GM19328 (cell line): ENCODE results near the gene RAB33B.
"Not testable (repeated sequence)": the region's sequence is repeated elsewhere in the genome, so short reads cannot be mapped to it uniquely, and the experiment has no call there.

Source experiments
- ATAC-seq: cut with Tn5 transposase; IDR thresholded peaks from one replicate; pipeline ENCODE4 v1.9.1; 2021; ENCODE audit warnings: mild to moderate bottlenecking, moderate library complexity; ENCODE audit not compliant: unreplicated experiment

RAB33B gene

GRCh38 chr4:139461022-139461628 is 7.2 kb downstream of the RAB33B start:
- no peak for ATAC-seq

DNA sequence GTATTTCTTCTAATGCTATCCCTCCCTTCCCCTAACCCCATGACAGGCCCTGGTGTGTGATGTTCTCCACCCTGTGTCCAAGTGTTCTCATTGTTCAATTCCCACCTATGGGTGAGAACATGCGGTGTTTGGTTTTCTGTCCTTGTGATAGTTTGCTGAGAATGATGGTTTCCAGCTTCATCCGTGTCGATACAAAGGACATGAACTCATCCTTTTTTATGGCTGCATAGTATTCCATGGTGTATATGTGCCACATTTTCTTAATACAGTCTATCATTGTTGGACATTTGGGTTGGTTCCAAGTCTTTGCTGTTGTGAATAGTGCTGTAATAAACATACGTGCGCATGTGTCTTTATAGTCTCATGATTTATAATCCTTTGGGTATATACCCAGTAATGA is 10.6 kb downstream of the RAB33B start:
- ATAC-seq: not testable (repeated sequence)

GRCh38 chr4:139465922-139466321 is 12.0 kb downstream of the RAB33B start:
- no peak for ATAC-seq

GRCh38 chr4:139468756-139469155 is 14.8 kb downstream of the RAB33B start:
- not testable (repeated sequence) for ATAC-seq

DNA sequence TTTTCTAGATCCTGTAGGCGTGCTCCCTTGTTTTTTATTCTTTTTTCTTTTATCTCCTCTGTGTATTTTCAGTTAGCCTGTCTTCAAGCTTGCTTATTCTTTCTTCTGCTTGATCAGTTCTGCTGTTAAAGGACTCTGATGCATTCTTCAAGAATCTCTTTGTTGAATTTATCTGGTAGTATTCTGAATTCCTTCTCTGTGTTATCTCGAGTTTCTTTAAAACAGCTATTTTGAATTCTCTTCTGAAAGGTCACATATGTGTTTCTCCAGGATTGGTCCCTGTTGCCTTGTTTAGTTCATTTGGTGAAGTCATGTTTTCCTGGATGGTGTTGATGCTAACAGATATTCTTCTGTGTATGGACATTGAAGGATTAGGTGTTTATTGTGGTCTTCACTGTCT is 15.3 kb downstream of the RAB33B start:
- ATAC-seq: no peak

GRCh38 chr4:139469869-139470268 is 15.9 kb downstream of the RAB33B start:
- no peak for ATAC-seq

DNA sequence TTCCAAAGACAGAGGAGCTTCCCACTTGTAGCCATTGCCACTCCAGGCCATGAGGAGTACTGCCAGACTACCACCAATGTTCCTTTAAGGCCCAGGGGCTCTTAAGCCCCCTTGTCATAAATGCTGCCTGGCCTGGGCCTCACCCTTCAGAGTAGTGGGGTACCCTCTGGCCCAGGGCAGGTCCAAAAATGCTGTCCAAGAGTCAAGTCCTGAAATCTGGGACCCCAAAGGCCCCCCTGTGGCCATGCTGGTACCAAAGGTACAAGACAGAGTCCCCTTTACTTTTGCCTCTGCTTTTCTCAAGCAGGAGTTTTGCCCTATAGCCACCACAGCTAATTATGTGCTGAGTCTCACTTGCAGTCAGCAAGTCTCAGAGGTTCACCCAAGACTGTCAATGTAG is 16.4 kb downstream of the RAB33B start:
- ATAC-seq: no peak

DNA sequence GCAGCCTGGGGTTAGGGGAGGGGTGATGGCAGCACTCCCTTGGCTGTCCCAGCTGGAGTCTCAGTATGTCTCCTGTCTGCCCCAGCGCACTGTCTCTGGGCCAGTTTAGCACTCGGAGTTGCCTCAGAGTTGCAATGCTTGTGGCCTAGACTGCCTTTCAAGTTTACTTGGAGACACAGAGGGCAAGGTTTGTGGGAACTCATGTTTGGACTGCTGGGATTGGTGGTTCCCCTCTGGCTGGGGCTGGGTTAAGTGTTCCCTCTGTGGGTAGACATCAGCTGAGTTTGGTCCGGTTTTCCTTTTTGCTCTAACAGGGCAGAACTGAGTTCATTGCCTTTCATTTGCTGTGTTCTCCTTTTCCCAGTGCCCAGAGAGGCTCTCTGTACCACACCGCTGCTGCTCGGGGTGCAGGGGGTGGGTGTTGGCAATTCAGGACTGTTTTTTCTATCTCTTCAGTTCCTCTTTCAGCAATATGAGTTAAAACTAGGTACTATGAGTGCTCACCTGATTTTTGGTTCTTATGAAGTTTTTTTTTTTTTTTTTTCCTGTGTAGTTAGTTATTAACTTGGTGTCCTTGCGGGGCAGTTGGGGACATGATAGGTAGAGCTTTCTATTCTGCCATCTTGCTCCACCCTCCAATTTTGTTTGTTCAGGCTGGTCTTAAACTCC is 17.2 kb downstream of the RAB33B start:
- no peak for ATAC-seq

DNA sequence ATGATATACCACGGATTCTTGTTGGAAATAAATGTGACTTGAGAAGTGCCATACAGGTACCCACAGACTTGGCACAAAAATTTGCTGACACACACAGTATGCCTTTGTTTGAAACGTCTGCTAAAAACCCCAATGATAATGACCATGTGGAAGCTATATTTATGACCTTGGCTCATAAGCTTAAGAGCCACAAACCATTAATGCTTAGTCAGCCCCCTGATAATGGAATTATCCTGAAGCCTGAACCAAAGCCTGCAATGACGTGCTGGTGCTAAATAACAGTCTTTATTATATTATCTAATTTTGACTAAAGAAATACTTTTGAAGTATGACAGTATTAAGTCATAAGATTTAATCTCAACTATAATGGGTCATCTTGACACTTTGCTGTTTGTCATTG is 18.9 kb downstream of the RAB33B start:
- no peak for ATAC-seq

DNA sequence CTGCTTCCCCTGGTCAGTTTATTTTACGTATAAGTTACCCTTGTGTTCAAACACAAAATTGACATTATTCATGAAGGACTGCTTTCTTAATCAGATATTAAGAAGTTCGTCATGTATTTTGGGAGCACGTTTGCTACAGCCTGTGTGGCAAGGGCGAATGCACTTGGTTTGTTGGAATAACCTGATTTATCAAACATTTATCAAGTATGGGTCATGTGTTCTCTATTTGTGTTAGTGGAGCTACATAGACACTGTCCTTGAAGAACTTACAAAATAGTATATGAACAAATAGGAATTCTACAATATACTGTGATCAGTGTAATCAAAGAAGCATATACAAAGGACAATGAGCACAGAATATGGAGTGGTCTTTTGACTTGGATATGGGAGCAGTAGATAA is 22.4 kb downstream of the RAB33B start:
- no peak for ATAC-seq

DNA sequence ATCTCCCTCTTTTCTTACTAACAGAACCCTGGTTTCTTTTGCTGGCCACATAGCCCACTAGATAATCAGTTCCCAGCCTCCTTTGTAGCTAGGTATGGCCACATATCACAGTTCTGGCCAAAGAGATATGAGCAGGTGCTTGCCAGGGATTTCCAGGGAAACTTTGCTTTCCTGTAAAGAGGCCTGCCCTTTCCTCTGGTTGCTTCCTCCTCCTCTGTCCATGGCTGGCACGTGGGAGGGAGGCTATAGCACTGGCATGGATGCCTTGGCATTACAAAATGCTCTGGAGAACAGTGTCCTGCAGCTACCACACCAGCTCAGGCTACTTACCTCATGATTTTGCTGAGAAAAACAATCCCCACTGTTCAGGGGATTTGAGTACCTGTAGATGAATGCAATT is 27.5 kb downstream of the RAB33B start:
- ATAC-seq: no peak

DNA sequence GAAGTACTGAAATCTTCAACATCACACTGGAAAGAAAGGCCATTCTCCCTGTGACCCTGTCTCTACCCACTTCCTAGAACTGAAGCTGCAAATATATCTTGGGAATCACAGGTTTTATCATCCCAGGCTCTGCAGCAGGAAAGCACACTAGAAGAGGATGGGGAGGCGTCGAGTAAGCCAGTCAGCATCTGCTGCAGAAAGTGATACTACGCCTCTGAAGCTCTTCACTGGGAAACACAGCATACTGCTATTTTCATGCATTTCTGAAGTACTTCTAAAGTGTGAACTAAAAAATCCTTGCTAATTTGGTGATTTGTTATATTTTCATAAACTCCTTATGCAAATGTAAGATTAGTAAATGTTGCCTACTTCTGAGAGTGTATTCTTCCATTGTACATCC is 29.1 kb downstream of the RAB33B start:
- ATAC-seq: no peak

DNA sequence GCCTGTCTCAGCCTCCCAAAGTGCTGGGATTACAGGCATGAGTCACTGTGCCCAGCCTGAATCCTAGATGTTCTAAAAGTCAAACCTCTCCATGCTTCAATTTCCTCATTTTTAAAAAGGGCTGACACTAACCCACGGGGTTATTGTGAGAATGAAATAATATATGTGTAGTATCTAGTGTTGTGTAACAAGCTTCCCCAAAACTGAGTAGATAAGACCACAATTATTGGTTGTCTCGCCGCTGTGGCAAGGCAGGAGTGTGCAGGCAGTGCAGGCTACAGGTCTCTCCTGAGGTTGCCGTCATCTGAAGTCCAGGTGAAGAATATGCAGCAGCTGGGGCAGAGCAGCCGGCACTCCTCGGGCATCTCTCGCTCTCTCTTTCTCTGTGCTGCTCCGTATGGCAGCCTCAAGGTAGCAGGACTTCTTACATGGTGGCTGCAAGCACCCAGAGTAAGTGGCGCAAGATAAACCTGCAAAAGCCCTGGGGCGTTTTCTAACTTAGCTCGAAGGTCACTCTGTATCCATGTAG is 30.9 kb downstream of the RAB33B start:
- ATAC-seq: no peak

DNA sequence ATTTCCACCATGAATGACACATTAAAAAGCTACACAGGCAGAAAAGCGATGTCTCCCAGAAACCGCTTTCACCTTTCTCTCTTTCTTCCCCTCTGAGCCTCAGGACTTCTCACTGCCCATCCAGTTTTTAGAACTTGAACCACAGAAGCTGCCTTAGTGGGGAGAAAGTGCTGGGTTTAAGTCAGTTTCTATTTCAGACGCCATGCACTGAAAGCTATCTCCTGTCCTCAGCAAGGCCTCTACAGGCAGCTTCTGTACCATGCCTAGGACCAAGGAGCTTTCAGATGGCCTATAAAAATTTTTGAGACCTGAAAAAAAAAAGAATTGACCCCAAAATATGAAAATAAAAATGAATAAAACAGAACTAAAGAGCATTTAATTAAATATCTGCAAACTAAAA is 34.5 kb downstream of the RAB33B start:
- ATAC-seq: no peak

DNA sequence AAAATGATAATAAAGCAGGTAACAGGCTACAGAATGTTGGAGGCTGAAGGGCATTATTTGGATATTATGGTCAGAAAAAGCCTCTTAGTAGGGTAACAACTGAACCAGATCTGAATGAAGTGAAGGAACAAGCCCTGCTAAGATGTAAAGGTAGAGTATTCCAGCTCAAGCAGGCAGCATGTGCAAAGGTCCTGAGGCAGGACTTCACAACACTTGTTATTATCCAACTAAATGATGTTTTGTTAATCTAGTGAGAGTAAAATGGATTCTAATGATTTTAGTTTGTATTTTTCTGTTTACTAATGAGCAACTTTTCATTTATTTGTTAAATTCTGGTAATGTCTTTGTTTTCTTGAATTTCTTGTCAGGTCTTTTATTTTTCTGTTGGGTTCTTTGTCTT is 35.7 kb downstream of the RAB33B start:
- no peak for ATAC-seq

GRCh38 chr4:139492429-139492828 is 38.5 kb downstream of the RAB33B start:
- no peak for ATAC-seq

- ATAC-seq: no peak
These were observed 39.3 kb downstream of the RAB33B start for GRCh38 chr4:139493176-139493575.

DNA sequence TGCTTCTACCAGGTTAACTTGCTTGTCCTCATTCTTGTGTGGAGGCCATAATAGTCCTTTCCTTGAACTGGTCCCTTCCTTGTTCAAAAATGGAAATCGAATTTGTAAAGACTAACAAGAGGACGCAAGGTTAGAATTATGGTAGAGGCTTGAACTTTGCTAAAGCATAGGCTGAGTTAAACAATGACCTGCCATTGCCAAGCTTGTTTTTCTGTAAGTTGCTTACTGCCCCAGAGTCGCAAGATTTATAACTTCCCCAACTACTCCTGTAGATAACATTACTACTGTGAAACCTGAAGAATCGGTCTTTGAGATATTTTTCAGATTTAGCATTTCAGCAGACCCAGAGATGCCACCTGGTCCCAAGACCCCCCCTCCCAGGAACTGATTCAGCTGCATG is 45.3 kb downstream of the RAB33B start:
- no peak for ATAC-seq

- no peak for ATAC-seq
These were observed 47.2 kb downstream of the RAB33B start for GRCh38 chr4:139501117-139501516.

- ATAC-seq: no peak
These were observed 47.6 kb downstream of the RAB33B start for GRCh38 chr4:139501527-139501926.

DNA sequence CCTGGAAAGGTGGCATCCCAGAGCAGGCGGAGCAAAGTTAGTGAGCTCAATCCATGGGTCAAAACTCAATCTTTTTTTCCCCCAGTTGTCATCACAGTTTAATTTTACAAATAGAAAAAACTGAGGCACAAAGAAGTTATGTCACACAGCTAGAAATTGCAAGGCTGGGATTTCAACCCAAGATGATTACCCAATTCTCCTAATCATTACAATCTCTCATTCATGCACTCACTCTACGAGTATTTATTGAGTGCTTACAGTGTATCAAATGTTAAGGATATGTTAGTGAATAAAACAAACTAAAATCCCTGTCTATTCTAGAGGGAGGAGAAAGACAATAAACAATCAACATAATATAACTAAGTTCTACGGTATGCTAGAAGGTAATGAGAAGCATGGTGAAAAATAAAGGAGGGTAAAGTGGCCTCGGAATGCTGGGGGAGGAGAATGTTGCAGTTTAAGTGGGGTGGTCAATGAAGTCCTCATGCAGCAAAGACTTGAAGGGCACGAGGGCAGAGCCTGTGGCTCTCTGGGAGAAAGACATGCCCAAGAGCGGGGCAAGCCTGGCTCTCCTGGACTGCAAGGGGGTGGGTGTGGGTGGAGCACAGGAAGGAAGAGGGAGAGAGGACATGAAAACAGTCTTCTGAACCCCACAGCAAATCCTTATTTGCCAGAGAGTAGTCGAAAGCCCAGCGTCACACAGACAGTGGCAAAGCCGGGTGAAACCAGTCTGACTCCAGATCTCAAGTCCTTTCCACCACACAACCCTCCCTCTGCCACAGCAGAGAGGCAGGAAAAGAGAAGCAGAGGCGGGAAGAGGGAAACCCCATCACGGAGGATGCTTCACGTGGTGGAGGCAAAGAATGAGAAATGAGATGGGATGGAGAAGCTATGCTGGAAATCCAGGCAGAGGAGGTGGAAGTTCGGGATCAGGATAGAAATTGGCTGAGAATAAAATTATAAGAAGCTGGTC is 48.3 kb downstream of the RAB33B start:
- ATAC-seq: no peak
